NCI-H2081 (cell line): ENCODE data around the gene PLXNA1.
A peak's percentile ranks its signal among the peaks of the same experiment; 100 is the strongest.

Source experiments
- DNase-seq, 2 experiments: peaks; one replicate each; lab custom pipeline; 2025; lab: John Stamatoyannopoulos, UW

Gene PLXNA1

GRCh38 chr3:126967386-126967785 lies 15.5 kb upstream of the PLXNA1 start:
- no peak for DNase-seq

GRCh38 chr3:126968391-126969390 lies 14.2 kb upstream of the PLXNA1 start:
- DNase-seq: no peak

- DNase-seq: no peak
These were observed 13.3 kb upstream of the PLXNA1 start for GRCh38 chr3:126969586-126969985.

DNA sequence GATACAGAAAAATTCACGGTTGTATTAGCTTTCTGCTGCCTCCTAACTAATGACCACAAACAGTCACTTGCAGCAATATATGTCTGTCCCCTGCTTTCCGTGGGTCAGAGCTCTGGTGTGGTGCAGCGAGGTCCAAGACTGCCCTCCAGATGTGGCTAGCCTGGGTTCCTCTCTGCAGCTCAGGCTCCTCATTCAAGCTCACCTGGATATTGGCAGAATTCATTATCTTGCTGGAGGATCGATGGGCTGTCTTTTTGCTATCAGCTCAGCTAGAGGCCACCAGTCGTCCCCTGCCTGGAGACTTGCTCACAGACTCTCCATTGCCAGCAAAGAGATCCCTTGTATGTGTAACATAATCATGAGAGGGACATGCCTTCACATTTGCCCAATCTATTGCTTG lies 12.8 kb upstream of the PLXNA1 start:
- DNase-seq: no peak

GRCh38 chr3:126970921-126971320 lies 12.0 kb upstream of the PLXNA1 start:
- no peak for DNase-seq

GRCh38 chr3:126971891-126972351 lies 11.0 kb upstream of the PLXNA1 start:
- DNase-seq: no peak

DNA sequence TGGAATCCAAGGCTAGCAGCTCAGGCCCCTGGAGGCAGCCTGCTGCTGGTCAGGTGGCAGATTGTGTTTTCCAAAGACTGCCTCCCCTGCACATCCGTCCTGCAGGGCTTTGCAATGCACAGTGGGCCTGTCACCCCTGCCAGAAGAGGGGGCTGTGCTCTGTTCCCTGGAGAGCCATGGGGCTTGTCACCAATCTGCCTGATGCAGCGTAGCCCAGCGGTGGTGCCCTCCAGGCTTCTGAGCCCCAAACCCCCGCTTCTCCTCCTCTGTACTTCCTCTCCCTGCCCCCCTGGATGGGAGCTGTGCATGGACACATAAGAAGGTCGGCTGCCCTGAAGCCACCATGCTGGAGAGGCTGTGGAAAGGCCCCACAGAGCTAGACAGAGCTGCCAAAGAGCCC lies 10.0 kb upstream of the PLXNA1 start:
- no peak for DNase-seq

DNA sequence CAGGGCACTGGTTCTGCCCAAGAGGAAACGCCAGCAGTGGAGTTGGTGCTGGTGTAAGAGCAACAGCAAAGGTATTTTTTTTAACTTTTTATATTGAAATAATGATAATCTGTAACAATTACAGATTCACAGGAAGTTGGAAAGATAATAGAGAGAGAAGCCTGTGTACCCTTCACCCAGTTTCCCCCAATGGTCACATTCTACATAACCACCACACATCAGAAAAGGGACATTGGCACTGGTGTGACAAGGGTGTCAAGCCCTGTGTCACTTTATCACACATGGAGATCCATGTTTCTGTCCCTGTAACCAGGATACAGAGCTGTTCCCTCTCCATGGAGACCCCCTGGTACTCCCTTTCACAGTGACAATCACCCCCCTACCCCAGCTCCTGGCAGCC lies 9.1 kb upstream of the PLXNA1 start:
- DNase-seq: no peak

DNA sequence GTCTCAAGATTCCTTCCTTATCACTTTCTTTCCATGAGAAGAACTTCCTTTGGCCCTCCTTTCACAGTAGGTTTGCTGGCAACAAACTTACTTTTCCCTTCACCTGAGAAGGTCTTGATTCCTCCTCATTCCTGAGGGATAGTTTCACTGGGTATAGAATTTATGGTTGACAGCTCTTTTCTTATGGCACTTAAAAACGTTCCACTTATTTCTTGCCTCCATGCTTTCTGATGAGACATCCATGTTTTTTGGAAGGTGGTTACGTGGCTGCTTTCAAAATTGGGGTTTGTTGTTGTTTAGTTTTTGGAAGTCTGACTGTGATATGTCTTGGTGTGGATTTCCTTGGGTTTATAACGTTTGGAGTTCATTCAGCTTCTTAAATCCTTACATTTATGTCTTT lies 8.2 kb upstream of the PLXNA1 start:
- DNase-seq: no peak

GRCh38 chr3:126976906-126977305 lies 6.0 kb upstream of the PLXNA1 start:
- DNase-seq: no peak

GRCh38 chr3:126977821-126978220 lies 5.1 kb upstream of the PLXNA1 start:
- DNase-seq: no peak

DNA sequence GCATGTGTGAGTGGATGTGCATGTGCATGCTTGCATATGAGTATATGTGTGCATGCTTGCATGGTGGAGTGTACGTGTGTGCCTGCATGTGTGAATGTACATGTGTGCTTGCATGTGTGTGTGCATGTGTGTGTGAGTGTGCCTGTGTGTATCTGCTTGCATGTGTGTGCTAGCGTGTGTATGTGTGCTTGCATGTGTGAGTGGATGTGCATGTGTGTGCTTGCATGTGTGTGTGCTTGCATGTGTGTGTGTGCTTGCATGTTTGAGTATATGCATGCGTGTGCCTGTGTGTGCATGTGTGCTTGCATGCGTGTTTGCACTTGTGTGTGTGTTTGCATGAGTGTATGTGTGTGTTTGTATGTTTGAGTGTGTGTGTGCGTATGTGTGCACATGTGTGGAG lies 4.6 kb upstream of the PLXNA1 start:
- DNase-seq: no peak

- no peak for DNase-seq
These were observed 3.8 kb upstream of the PLXNA1 start for GRCh38 chr3:126979046-126979628.

GRCh38 chr3:126980266-126980811 lies 2.6 kb upstream of the PLXNA1 start:
- no peak for DNase-seq

DNA sequence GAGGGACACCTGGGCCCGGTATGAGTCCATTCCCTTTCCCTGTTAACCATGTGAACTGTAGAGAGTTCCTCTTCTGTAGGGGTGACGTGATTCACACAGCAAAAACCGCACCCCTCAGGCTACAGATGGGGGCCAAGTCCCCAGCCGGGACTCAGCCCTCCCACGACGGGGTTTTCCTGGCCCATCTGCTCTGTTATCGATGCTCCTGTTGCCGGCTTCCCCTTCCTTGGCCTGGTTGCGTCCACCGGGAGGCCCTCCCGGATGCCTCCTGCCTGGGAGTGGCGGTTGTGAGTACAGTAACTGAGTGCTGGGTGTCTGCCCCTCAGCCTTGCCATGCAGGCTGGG lies 817 bp upstream of the PLXNA1 start:
- DNase-seq: no peak

- no peak for DNase-seq
These were observed 349 bp downstream of the PLXNA1 start for GRCh38 chr3:126983276-126983652.

DNA sequence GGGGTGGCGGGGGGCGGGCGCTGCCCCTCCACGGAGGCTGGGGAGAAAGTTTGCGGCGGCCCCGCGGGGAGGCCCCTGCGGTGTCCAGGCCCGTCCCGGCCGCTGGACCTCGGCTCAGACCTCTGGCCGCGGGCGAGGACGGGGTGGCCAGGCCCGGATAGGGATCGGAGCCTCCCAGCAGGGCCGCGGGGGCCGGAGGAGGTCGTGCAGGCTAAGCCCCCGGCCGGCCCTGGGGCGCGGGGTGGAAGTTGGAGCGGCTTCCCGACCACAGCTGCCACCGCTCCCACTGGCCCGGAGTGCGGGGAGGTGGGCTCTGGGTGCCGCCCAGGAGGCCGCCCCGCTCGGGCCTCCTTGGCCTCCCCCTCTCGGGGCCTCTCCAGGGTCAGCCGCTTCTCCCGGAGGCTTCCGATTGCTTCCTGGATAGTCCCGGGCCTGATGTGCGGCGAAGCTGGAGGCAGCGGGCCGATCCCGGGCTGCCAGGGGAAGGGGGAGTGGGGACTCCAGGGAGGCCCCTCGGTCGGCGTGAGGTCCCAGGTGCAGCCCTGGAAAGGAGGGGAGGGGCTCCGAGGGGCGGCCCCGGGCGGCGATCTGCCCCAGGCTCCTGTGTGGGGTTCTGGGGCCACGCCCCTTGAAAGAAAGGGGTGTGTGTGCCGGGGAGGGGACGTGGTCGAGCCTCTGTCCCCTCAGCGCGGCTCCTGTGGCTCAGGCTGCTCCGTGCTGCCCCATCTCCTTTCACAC lies 907 bp downstream of the PLXNA1 start:
- no peak for DNase-seq

- DNase-seq: no peak
These were observed 1.6 kb downstream of the PLXNA1 start for GRCh38 chr3:126984391-126985131.

DNA sequence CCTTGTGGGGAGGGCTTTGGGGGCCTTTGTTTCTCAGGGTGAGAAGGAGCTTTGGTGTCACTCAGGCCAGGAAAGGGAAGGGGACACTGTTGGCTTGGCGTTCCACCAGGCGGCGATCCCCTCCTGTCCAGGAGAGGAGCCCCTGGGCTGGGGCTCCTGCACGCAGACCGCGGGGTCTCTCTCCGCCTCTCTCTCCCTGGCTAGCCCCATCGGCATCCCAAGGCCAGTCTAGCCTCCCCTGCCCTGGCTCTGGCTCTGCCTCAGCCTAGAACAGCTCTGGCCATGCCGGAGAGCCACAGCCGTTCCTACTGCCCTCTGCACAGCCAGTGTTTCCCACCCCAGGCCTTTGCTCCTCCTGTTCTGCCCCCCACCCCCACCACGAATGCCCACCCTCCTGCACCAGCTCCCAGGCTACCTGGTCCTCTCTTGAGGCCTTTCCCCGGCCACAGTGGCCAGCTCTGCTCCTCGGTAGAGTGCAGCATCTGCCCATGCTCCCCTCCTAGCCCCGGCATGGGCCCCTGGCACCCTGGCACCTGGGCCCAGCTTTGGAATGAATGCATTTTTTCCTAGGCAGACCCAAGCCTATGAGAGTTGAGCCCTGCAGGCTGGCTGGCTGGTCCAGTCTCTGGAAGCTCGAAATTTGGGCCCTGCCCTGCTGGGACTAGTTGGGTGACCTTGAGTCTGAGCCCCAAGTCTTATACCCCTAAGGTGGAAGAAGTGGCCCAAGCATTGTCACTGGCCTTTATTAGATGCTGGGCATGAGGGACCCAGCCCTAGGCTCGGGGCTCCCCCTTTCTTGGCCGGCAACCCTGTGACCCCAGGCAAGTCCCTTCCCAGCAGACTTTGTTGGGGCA lies 2.4 kb downstream of the PLXNA1 start:
- no peak for DNase-seq

- peak; percentile 57 to 83 for DNase-seq
These were observed 3.1 kb downstream of the PLXNA1 start for GRCh38 chr3:126986001-126986400.

GRCh38 chr3:126987129-126987528 lies 4.2 kb downstream of the PLXNA1 start:
- DNase-seq: no peak
